HK-2 (cell line): ENCODE measurements around the gene MGAT4B.

Source experiments
- DNase-seq: peaks from one replicate; pipeline ENCODE4 v3.0.0-alpha.2; 2018; ENCODE audit not compliant: unreplicated experiment

Gene MGAT4B

DNA sequence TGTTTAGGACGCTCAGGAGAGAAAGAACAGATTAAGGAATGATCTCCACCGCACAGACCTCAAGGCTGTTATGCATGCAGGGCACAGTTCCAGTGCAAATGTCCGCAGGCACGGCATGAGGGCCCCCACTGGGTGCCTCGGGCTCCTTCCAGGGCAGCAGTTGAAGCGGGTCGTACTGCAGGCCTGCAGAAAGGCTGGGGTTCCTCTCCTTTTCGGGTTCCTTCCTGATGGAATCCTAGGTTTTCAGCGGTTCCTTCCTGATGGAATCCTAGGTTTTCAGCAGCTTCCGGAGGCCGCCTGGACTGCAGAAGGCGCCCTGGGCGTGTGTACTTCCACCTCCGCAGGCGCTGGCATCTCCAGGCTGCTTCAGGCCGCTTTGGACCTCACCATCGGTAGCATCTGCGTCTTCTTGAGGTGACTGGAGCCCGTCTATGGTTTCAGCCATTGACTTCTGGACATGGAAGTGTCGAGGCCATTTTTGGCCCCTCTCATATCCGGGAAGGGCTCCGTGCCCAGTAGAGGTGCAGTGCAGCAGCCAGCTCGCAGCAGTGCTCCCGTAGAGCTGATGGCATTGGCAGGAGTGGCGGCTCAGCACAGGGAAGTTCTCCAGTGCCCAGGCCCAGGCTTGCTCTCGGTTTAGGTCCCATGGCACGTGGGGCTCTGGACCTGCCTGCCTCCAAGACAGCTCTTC is 5.6 kb upstream of the MGAT4B start:
- no peak for DNase-seq

DNA sequence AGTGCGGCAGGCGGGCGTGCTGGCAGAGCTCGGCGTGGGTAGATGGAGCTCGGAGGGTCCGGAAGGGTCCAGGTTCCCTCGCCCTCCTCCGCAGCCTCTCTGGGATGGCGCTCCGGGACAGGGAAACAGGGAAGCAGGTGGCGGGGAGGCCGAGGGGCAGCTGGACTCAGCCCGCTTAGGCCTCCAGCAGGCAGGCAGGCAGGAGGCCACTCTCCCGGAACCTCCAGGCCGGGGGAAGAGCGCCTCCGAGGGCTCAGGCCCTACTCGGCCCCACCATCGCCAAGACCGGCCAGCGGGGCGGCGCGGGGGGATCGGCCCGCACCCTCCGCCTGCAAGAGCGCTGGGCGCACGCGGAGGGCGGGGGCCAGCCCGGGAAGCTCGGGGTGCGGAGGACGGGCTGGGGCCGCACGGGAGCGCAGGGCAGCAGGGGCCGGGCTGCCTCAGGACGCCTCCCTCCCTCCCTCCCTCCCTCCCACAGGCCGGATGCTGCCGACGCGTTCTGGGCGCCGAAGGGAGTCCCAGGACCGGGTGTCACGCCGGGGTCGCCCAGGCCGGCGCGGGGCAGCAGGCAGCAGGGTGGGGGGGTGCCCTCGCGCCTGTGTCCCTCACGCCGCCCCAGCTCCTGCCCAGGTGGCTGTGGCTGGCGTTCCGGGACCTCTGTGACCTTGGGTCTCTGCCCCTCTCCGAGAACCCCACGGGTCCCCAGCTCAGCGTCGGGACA is 977 bp downstream of the MGAT4B start:
- peak; percentile 43 for DNase-seq

DNA sequence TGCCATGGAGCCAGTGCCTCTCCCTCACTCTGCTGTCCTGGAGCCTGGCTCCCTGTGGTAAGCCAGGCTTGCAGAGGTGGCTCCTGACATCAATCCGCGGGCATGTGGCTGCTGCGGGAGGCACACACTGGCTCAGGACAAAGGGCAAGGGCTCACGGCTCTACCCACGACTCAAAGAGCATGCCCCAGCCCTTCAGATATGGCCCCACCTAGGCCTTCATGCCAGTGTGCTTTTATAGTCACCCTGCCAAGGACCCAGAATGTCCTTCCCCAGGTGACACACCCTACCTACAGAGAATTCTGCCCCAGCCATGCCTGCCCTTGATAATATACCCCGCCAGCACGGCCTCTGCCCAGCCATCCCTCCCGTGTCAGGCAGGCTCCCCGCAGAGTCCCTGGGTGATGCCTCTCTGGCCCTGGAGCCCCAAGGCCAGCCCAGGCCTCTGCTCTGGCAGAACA is 1.6 kb downstream of the MGAT4B start:
- no peak for DNase-seq

DNA sequence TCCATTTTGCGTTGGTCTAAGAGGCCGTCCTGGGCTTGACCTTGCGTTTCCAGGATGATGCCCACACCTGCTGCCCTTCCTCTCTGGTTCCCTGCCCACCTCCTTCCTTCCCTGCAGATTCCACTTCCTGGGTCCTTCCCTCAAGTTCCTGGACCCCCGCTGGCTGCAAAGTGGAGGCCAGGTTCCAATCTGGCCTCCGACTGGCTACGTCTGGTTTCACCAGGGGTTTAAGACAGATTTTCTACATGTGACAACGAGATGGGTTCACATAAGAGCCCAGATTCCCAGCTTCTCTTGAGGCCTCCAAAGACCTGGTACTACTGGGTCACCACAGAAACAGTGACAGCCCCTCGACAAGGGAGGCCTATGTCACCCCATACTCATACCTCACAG is 2.1 kb downstream of the MGAT4B start:
- no peak for DNase-seq

DNA sequence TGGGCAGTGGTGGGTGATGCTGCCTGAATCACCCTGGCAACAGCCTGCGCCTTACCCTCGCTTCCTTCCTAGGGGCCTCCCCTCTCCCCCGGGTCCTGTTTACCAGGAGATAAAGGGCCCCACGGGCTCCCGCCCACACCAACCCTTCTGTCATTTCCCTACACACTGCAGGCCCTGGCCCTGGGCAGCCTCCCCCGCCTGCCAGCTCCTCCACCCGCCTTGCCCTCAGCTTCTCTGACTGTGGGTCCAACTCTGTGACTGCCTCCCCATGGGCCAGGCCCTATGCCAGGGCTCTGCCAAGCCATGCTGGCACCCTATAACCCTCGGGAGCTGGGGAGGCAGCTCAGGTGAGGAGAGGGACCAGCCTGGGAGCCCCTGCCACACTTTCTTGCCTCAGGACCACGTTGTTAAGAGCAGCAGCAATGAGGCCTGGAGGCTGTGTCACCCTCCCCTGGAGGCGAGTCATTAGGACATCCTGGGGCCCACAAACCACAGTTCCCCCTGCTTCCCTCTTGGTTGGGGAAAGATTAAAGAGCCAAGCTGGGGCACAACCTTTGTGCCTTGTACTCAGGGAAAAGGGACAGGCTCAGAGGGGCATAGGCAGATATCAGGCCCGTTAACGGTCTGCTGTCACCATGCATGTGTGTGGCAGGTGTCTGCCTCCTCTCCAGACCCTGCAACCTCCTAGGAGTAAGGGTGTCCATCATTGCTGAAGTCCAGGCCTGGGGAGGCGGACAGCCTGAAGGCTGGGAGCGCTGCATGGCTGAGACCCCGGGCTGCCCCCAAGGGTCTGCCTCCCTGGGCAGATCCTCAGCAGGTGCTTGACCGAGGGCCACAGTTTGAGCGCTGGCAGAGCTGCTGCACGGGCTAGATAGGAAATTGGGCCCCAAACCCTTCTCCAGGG is 2.8 kb downstream of the MGAT4B start:
- DNase-seq = no peak

DNA sequence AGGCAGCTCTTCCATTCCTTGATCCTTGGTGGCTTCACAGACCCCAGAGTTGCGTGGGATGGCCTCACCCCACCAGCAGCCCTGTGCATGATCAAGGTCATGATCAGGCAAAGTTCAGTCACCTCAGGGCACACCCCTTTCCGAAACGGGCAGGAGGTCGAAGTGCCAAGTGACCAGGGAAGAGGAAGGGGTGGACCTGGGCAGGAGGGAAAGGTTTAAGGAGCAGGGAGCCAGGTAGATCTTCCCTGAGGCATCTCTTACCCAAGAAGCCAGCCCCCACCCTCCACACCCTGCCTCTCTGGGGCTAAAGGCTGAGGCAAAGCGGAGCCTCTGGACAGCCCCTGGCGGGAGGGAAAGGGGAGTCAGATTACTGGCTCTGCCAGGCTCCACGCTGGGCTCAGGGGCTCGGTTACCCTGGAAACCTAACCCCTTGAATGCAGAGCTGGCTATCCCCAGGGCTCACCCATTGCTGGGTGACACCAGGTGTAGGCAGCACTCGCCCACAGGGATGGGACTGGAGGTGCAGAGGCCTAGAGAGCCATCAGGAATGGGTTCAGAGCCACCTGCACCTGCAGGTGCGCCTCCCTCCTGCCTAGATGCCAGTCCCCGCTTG is 3.6 kb downstream of the MGAT4B start:
- DNase-seq = no peak

DNA sequence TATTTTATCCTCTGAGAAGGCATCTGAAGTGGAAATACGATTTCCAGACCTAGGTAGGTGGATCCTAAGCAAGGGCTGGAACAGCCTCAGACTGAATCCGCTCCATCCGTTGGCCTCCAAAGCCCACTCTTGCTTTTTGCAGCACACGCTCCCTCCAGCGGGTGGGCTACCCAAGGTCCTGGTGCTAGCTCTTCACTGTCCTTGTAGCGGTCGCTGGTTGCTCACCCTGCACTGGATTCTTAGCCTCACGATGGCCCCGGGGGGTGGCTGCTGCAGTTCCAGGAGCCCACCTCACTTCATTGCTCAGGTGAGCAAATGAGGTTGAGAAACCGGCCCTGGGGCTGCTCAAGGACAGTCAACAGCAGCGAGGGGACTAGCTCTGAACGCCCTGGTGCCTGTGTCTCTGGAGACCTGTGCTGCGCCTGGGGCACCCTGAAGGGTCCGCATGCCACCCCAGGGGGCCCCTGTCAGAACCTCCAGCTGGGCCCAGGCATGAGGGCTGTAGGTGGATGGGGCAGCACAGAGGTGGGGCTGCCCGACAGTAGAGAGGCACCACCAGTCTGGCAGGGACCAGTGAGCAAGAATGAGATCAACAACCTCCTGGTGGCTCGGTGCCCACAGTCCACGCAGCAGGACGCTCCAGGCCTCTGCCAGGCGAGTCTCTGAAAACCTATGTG is 4.3 kb downstream of the MGAT4B start:
- no peak for DNase-seq

DNA sequence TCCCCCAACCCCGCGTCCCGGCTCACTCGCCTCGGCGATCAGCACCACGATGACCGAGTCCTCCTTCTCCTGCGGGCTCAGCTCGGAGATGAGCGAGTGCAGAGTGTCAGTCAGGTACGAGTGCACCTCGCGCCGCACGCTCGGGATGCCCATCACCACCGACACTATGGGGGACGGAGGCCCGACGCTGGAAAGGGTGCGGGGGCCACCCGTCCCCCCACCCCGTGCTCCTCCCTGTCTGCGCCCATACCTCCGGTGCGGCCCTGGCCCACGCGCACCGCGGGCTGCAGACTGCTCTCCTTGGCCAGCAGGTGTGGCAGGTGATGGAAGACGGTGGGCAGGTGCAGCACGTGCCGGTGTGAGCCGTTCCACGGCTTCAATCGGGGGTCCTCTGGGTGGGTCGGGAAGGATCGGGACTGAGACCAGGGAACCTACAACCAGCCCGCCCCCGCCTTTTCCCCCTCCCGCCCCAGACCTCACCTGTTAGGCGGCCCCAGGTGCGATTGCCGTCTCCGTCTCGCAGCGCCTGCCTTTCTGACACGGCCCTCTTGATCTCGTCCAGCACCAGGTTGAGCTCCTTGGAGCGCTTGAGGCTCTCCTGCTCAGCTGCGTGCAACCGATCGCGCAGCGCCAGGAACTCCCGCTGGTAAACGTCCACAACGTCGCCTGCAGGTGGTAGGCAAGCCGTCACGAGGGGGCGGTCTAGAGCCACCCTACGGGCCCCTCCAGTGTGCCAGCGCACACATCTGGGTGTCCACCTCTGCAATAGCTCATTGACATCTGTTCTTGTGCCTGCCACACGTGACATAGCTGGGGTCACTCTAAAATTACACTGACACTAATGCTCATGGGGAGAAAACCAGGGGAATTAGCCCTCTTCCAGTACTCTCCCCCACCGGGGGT is 5.1 kb downstream of the MGAT4B start:
- no peak for DNase-seq

DNA sequence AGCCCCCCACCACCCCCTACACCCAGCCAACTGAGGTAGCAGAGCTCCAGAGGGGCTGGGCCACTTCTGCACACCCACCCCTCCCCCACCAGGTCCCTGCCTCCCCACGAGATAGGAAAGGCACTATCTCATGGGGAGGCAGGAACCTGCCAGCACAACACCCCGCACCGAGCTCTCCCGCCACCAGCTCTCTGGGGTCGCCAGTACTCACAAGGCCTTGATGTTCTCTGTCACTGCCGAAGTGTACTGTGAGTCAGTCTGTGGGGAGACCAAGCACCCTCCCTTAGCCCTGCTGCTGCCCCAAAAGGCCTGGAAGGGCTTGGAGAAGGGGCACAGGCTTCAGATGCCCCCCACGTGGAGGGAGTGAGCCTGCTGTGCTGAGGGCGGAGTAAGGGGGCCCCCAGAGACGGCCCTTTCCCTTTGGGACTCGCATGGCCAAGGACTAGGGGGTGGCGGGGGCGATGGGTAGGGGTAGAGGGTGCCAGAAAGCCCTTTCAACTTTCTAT is 5.9 kb downstream of the MGAT4B start:
- DNase-seq = no peak

DNA sequence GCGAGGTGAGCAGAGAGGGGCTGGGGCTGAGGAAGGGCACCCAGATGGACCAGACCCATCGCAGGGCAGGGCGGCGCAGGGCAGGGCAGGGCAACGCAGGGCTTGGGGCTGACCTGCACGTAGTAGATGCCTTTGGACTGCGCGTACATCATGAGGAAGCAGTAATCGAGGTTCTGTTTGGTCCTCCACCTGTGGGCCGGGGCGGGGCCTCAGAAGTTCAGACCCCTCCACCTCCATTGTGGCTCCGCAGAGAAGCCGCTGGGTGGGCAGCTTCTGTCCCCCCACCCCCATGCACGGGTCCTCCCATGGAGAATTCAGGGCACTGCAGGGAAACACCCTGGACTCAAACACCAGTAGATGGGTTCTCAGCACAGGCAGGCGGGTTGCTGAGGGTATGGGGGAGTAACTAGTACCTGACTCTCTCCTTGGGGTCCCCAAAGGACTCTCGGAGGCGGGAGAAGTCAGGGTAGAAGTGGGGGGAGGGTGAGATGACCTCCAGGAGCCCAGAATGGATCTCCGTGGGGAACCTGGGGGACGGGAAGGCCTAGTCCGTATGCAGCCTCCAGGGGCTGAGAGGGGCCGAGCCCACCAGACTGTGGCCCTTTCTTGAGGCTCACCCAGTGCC is 6.5 kb downstream of the MGAT4B start:
- DNase-seq = no peak

DNA sequence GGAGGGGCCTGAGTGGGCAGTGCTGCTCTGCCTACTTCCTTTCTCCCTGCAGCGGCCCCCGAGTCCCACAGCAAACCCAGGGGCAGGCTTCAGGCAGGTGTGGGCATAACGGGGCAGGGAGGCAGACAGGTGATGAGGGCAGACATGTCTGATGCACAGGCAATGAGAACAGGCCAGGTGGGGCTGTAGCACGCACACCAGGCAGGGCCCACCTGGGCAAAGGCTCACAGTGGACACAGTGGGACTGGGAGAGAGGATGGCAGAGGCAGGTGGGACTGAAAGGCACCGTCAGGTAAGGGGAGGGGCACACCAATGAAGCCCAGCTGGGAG is 7.1 kb downstream of the MGAT4B start:
- no peak for DNase-seq

DNA sequence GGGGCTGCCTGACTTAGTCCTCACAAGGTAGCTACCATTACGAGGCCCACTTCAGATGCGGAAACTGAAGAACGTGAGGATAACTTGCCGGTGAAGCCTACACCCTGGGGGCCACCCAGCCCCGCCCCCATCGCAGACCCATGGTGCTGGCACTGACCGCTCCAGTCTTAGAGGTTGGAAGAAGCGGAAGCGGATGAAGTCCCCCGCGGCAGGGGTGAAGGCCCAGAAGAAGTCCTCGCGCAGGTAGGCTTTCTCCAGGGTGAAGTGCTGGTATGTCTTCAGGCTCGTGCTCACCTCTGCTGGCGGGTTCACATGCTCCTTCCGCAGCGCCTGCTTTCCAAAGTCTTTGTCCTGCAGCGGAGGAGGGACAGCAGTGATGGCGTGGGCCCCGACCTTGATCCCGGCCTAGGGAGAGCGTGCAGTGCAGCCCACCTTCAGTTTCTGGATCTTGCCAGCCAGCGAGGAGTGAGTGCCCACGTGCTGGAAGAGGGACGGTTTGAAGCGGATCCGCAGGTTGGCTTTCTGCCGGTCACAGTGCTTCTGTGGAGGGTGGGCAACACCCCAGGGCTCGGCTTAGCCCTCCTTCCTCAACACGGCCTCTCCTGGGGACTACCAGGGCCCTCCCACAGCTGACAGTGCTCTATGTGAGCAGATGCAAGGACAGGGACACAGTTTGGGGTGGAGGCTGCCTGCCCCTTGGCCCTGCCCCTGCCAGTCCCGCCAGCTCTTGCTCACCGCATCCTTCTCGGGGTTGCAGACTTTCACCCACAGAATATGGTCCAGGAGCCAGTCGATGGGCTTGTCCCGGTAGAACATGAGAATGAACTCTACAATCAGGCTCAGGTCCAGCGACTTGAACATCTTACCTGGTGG is 7.7 kb downstream of the MGAT4B start:
- DNase-seq = no peak

DNA sequence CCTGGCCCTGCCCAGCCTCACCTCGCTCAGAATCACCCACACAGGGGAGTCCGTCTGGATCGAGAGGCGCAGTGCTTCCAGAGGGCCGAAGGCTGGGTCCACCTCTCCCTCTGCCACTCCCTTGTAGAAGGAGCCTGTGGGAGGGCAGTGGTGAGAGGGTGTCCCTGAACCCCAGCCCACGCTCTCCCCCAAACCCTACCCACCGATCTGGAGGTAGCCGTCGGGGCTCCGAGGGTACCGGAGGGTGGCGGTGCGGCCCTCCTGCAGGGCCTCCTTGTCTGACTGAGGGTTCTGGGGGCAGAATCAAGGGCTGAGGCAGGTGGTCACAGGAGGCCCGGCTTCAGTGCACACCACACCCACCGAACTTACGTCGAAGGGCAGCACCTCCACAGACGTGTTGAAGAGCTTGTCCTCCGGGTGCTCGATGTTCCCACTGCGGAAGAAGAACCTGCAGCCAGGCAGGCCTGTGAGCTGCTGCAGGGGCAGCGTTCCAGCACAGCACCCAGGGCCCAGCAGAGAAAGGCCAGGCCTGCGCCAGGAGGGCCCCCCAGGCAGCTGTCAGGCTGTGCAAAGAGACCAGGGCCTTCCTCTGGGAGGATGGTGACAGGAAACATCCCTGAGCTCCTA is 8.4 kb downstream of the MGAT4B start:
- DNase-seq = no peak

DNA sequence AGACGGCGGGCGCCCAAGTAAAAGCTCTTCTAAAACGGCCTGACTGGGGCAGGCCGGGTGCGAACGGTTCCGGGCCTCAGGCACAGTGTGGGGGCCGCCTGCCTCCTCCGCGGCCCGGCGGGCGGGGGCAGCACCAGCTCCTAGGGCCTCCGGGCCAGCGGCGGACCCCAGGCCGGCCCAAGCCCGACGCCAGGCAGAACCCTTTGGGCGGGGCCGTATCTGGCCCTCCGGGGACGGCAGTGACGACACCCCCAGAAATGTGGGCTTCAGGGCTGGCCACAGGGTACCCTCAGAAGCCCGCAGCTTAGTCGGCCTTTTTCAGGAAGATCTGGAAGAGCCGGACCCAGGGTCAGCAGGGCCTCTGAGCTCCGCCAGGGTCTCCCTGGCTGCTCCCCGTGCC is 8.9 kb downstream of the MGAT4B start:
- no peak for DNase-seq

DNA sequence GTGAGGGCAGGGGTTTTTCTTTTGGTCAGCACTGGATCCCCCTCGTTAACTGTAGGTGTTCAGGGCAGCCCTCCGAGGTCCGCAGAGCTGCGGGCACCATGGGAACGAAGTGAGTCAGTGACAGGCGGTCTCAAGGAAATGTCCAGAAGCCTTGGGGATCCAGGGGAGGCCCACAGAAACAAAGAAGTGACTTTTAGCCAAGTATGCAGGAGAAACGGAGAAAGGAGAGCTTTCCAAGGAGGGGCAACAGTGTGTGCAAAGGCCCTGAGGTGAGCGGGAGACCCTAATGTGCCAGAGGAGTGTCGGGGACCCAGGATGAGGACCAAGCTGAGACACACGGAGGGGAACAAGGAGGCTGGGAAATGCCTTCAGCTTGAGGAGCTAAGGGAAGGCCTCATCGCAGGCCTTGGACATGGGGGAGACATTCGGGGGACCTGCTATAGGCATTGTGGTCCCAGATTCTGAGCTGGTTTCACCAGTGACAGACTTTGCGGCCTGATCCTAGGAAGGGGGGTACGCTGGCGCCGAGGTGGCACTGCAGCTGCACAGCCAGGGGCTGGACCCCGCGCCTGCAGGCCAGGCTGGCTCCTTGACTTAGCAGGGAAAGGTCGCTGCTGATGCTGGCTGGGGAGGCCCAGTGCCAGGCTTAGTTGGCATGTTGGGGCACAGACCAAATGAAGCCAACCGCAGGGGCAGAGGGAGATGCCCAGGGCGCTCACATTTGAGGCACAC is 9.6 kb downstream of the MGAT4B start:
- DNase-seq = no peak

DNA sequence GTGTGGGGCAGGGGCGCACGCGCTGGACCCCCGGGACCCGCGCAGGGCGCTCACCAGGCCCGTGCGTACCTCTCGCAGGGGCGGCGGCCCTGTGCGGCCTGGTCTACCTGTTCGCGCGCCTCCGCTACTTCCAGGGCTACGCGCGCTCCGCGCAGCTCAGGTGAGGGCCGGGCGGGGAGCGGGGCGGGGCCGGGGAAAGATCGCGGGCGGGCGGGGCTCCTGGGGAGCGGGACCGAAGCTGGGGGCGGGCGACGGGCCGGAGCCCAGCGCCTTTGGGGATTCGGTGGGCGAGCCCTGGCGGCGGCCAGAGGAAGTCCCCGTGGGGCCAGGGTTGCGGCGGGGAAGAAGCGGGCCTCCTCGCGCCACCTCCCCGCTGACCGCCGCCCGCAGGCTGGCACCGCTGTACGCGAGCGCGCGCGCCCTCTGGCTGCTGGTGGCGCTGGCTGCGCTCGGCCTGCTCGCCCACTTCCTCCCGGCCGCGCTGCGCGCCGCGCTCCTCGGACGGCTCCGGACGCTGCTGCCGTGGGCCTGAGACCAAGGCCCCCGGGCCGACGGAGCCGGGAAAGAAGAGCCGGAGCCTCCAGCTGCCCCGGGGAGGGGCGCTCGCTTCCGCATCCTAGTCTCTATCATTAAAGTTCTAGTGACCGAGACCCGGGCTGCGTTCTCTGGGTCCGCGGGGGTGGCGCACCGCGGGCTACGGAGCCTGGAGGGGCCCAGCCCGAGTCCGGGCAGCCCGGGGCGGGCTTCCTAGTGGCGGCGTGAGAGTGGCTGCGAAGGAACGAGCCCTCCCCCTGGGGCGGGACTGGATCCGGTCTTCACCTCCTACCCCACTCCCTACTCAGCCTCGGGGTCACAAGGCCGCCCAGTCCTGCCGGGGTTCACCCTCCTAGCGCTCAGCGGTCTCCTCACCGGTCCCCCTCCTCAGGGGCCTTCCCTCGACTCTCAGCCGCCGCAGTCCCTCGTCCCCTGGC is 10.5 kb downstream of the MGAT4B start:
- peak; percentile 80 for DNase-seq
